Measurements from ENCODE around the gene CPEB2. TPM values are rescaled to one million over a fixed set of nuclear protein-coding genes. Genes with fewer than 3 reads are reported as not detected.
A peak's percentile ranks its signal among the peaks of the same experiment; 100 is the strongest.

Gene CPEB2
- polyA plus RNA-seq, 1 experiment: 10.4 TPM

GRCh38 chr4:15040916-15041463 is 38.7 kb downstream of the CPEB2 start:
- DNase-seq (ENCODE audit: low read depth, low spot score): no peak

GRCh38 chr4:15042529-15043167 is 40.4 kb downstream of the CPEB2 start:
- ChIA-PET POLR2A (no interaction called here), CTCF (interaction anchor here (0.9 kb wide), 1 partner anchor 13 kb away, joined by 3 read pairs; no protein-coding TSS in a partner anchor)
- H3K27me3 ChIP-seq (ENCODE audit: control insufficient read depth, insufficient read depth, low read length): no peaks in the 10 kb centered on the region
- no peak overlapping the region for H3K4me3 ChIP-seq (ENCODE audit: low read depth, low read length)
- no peak overlapping the region for H3K27ac ChIP-seq (ENCODE audit: low read depth, low read length)
- no peak for DNase-seq (ENCODE audit: low read depth, low spot score)
- TF ChIP-seq, protein P1, sequence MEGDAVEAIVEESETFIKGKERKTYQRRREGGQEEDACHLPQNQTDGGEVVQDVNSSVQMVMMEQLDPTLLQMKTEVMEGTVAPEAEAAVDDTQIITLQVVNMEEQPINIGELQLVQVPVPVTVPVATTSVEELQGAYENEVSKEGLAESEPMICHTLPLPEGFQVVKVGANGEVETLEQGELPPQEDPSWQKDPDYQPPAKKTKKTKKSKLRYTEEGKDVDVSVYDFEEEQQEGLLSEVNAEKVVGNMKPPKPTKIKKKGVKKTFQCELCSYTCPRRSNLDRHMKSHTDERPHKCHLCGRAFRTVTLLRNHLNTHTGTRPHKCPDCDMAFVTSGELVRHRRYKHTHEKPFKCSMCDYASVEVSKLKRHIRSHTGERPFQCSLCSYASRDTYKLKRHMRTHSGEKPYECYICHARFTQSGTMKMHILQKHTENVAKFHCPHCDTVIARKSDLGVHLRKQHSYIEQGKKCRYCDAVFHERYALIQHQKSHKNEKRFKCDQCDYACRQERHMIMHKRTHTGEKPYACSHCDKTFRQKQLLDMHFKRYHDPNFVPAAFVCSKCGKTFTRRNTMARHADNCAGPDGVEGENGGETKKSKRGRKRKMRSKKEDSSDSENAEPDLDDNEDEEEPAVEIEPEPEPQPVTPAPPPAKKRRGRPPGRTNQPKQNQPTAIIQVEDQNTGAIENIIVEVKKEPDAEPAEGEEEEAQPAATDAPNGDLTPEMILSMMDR (IDR thresholded peaks at IDR 0.05; ENCODE audit: low read depth, low read length): no peak
- no peaks in the 10 kb centered on the region for H3K9me3 ChIP-seq (ENCODE audit: control insufficient read depth, insufficient read depth, low read length)

More at GRCh38 chr4:15040916-15041463, 38.7 kb downstream of the CPEB2 start:
- Histone ChIP-seq H3K27ac (ENCODE audit: low read depth, low read length) (no peak overlapping the region), H3K27me3 (ENCODE audit: control insufficient read depth, insufficient read depth, low read length) (no peaks in the 10 kb centered on the region), H3K4me3 (ENCODE audit: low read depth, low read length) (no peak overlapping the region), H3K9me3 (ENCODE audit: control insufficient read depth, insufficient read depth, low read length) (no peaks in the 10 kb centered on the region)
- TF ChIP-seq, protein P1 (IDR thresholded peaks at IDR 0.05; ENCODE audit: low read depth, low read length): no peak
- ChIA-PET CTCF (no interaction called here), POLR2A (no interaction called here)

DNA sequence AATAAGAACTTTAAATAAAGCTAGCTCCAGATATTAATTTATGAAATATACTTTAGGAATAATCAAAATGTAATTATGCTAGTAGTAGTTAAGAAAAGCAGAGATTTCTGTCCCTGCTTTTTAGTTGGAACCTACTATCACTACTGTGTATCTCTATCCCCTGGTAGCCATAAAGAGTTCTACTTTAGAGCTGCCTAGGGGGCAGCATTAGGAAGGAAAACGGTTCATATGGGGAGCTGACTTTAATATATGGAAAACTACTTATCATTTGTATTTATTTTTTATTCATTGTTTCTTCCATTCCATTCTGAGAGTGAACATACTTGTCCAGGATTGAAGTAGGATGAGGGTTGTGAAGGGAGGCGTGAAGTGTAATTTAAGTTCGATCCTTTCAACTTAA is 40.9 kb downstream of the CPEB2 start:
- no peak for DNase-seq (ENCODE audit: low read depth, low spot score)
- ChIA-PET CTCF (interaction anchor here (0.9 kb wide), 2 partner anchors 12 to 120 kb away, joined by 3 to 5 read pairs; no protein-coding TSS in a partner anchor), POLR2A (no interaction called here)

GRCh38 chr4:15043922-15044321 is 41.6 kb downstream of the CPEB2 start:
- Histone ChIP-seq H3K9me3 (ENCODE audit: control insufficient read depth, insufficient read depth, low read length) (no peaks in the 10 kb centered on the region), H3K27ac (ENCODE audit: low read depth, low read length) (no peak overlapping the region), H3K27me3 (ENCODE audit: control insufficient read depth, insufficient read depth, low read length) (no peaks in the 10 kb centered on the region), H3K4me3 (ENCODE audit: low read depth, low read length) (no peak overlapping the region)
- CTCF ChIA-PET: interaction anchor here (0.9 kb wide), 2 partner anchors 12 to 119 kb away, joined by 3 to 5 read pairs; no protein-coding TSS in a partner anchor
- TF ChIP-seq, protein P1 (IDR thresholded peaks at IDR 0.05; ENCODE audit: low read depth, low read length): no peak
- POLR2A ChIA-PET: no interaction called here
- DNase-seq (ENCODE audit: low read depth, low spot score): no peak

More for the DNA sequence above, 40.9 kb downstream of the CPEB2 start:
- no peaks in the 10 kb centered on the region for H3K9me3 ChIP-seq (ENCODE audit: control insufficient read depth, insufficient read depth, low read length)
- TF ChIP-seq, protein P1 (IDR thresholded peaks at IDR 0.05; ENCODE audit: low read depth, low read length): peak; percentile 31
- H3K27me3 ChIP-seq (ENCODE audit: control insufficient read depth, insufficient read depth, low read length): no peaks in the 10 kb centered on the region
- H3K4me3 ChIP-seq (ENCODE audit: low read depth, low read length): no peak overlapping the region
- H3K27ac ChIP-seq (ENCODE audit: low read depth, low read length): no peak overlapping the region

DNA sequence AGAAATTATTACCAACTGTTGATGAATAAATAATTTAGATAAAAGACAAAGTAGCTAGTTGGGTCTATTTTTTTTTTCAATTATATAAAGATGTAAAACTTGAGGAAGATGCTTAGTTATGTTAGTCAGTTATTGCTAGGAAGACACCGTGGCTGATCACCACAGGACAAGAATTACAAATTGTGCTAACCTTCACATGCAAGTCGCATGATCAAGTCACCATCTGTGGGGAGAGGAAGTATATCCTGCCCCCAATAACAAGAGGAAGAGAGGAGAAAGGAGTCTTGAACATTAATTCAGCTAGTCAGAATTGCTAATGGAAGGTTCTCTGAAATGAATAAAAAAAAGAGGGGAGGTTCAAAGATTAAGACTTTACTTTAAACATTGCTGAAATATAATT is 52.3 kb downstream of the CPEB2 start:
- CTCF ChIA-PET: no interaction called here
- no peak overlapping the region for H3K27ac ChIP-seq (ENCODE audit: low read depth, low read length)
- H3K9me3 ChIP-seq (ENCODE audit: control insufficient read depth, insufficient read depth, low read length): no peaks in the 10 kb centered on the region
- POLR2A ChIA-PET: no interaction called here
- TF ChIP-seq, protein P1 (IDR thresholded peaks at IDR 0.05; ENCODE audit: low read depth, low read length): no peak
- no peaks in the 10 kb centered on the region for H3K27me3 ChIP-seq (ENCODE audit: control insufficient read depth, insufficient read depth, low read length)
- DNase-seq (ENCODE audit: low read depth, low spot score): no peak
- H3K4me3 ChIP-seq (ENCODE audit: low read depth, low read length): no peak overlapping the region

Measured in AG04450 (cell line).